Measurements from ENCODE around the gene LAMB3.

Gene LAMB3

DNA sequence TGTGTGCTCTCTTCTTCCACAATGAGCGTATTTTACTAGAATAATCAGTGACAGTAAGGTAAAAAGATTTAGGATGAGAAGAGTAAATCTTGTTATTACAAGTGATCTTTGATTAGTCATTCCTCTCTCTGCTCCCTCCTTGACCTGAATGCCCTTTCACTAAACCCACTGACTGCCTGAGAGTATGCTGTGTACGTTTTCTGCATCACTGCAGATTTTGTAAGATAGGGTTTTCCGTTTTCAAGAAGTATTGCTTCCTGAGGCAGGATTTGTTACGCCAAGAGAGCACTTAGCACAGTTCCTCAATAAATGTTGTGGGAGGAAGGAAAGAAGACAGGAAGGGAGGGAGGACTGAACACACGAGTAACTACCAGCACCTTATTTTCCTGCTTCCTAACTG, 7.7 kb upstream of the LAMB3 start:
- no peak for DNase-seq

DNA sequence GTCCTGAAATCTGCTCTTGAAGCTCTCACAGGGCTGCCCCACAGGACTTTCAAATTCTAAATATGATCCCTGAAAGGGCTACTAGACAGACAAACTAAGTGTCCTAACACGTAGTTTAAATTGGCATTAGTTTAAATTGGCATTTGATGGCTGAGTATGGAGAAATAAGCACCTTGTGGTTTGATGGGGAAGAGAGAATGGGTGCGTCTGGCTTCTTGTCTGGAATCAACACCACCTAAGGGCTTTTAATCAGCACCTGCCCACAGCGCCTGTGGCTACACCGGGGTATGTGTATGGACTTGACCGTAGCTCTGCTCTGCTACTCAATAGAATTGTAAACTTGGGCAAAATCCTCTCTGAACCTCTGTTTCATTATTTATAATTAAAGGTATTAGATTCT, 5.7 kb upstream of the LAMB3 start:
- DNase-seq: no peak

DNA sequence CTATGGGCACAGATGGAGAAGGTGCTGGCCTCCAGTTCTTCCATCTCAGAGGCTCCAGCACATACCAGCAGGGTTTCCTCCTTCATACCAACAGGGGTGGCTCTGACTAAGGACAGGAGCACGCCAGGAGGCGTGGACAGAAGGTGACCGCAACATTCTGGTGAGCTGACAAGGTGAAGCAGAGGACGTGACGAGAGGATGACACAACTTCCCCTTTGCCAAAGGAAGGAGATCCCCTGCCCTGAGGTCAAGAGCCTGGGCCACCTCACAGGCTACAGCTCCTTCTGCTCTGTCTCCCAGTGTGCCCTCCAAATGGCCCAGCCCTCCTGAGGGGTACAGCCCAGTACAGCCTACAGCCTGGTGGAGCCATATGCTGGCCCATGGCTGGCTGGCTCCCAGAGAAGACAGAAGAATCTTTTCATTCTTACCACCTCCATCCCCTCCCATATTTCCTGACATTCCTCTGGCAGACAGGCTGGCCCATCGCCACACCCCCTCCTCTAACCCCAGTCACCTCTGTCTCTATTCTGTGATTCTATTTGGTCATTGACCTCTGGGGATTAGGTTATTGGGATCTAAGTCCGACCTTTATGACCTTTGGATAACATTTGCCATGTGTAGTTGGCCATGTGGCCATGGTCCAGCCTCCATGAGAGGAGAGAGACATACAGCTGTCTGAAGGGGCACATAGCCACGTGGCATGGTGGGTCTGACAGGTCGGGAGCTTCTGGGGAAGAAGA, 5.1 kb upstream of the LAMB3 start:
- no peak for DNase-seq

DNA sequence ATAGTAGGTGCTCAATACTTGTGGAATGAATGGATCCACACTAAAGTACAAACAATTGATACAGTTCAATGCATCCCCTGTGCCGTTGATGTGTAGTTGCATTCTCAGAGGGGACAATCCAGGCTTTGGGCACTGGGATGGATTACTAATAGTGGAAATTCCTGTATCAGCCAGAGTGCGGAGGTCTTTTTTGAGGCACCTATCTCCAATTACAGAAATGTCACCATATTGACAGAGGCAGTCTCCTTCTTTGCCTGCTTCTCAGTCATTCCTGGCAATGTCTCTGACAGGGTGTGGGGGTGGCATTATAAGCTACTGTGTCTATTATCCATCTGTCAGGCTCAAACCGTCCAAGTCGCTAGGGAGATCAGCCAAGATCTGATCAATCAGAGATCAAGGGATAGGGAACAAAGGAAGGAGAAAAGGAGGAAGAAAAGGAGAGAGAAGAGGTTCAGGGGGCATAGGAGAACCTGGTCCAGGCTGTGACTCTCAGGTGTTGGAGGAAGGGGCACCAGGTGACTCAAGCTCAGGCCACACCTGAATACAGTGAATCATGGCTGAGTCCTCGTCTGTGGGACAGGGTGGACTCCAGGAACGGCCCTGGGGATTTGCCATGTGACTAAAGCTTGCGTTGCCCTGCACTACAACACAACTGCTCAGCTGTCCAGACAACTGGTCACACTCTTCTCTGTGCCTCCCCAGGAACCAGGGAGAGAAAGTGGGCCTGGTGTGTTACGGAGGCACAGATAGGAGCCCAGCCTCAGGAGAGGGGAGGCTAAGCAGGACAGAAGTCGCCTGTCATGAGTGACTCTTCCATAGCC, 3.4 kb upstream of the LAMB3 start:
- no peak for DNase-seq

DNA sequence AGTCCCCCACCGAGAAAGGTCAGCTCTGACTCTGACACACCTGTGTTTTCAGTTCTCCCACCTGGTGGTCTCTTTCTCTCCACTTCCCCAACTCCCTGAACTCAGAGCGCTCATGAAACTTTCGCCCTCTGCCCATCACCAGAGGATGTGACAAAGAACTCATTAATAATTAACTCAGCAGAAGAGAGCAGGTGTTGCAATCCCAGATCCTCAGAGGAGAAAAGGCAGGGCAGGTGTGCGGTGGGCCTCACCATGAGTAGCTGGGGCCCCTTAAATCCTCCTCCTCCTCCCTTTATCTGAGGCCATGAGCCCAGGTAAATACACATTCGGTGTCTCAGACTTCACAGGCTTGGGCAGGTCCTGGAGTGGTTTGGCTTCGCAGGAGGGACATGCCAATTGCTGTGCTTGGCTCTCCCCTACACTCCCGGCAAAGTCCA, 1.7 kb upstream of the LAMB3 start:
- DNase-seq: peak; percentile 37

DNA sequence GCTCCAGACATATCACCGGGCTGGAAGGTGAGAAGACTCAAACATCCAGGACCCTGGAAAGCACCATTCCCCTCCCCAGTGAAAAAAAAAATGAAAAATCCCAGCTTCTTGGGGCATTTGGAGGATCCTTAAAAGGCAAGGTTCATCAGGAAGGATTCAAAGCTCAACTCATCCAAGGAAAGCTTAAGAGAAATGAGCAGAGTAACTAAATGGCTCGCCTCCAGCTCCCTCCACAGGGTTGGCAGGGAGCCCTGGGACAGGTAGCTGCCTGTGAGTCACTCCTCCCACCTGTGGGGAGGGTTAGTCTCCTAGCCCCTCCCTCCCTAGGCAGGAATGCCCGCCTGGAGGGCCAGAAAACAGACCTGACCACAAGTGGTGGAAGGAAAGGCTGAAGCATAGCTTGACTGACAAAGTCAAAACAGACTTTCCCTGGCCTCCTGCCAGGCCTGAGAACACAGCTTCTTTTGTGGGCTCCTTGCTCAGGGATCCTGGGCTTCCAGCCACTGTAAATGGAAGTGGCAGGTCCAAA, 712 bp upstream of the LAMB3 start:
- DNase-seq: peak; percentile 75

DNA sequence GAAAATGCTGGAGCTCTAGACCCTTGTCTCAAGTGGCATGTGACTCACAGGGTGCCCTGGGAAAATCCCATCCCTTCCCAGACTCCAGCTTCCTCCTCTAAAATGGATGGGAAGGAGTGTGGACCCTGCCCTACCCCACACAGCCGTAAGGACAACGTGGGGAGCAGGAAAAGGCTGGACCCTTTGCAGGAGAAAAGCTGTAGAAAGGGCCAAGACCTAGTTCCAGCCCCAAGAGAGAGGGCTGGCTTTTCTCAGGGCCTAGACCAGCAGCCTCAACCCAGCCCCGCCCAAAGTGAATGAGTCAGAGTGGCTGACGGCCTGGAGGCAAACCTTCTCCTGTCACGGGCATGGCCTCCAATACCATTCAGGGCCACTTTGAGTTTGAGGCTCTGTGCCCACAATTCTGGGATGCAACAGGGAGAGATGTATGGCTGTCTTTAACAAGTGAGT, 1.1 kb downstream of the LAMB3 start:
- no peak for DNase-seq

DNA sequence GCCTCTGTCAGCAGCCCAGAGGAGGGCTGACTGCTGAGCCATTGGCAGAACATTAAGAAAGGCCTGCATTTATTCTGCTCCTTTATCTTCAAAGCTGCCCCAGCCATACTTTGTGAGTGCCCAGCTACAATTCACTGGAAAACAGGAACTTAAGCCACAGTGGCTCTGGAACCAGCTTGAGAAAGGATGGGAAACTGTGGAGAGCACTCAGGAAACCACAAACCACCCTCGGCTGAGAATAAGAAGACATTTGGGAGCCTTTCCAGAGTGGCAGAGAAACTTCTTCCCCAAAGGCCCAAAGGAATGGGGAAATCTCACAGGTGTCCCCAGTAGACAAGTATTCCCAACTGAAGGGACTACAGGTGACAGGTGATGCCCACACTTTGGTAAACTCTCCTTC, 1.8 kb downstream of the LAMB3 start:
- no peak for DNase-seq

DNA sequence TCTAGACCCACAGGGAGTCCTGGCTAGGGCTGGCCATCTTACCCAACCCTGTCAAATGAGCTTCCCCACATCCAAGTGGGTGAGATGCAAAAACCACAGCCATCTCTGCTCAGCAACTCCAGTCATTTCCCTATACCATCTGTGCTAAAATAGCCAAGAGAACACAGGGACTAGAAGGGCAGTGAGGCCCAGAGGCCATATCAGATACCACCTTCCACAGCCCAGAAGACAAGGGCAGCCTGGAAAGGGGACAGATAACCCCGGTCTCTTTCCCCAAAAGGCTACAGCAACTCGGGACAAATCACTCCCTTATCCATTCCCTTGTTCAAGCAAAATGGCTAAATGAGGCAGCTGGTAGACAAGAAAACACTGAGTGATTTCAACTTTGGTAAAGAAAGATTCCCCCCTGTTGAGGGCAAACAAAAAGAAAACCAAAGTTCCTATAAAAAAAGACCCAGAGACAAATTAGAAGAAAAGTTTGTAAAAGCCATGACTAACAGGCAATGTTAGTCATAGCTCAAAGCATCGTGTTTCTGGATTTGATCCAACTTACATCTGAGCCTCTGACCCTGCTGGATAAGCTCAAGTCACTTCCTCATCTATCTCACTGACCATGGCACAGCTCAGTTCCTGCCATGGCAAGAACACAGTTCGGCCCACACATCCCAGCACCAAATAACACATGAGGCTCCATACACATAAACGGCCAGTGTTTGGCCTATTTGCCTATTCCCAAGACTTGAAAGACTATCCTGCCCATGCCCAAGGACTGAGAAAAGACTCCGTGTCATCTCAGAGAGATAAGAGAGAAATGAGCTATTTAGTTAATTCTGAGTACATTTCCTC, 3.1 kb downstream of the LAMB3 start:
- DNase-seq: no peak

DNA sequence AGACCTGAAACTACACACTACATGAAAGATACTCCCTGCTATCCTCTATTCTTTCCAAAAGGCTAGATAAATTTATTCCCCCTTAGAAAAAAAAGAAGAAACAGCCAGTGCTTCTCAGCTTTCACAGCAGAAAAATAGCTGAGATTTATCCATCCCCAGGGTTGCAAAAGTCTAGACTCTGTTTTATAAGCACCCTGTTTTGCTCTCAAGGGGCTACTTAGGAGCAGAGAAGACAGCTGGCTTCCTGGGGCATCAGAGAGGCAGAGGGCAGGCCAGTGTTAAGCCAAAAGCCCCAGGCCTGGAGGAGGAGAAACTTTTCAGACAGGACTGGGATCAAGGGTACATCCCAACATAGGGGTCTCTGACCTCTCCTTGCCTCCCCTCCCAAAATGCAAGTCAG, 3.9 kb downstream of the LAMB3 start:
- DNase-seq: peak; percentile 55

DNA sequence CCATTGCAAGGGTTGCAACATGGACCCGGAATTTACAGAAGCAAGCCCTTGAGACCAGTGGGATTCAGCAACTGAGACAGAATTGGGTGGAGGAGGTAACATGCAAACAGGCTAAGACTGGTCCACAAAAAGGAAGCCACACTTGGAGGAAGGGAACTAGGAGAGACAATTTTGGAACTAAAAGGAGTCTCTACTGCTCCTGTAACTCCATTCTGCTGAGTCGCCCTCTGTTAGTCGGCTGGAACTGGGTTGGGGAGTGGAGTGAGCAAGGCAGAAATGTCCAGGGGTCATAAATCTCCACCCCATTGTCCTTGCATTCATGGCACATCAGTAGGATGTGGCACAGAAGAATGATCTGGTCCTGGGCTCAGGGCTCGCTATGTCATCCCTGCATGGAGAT, 5.1 kb downstream of the LAMB3 start:
- DNase-seq: no peak

DNA sequence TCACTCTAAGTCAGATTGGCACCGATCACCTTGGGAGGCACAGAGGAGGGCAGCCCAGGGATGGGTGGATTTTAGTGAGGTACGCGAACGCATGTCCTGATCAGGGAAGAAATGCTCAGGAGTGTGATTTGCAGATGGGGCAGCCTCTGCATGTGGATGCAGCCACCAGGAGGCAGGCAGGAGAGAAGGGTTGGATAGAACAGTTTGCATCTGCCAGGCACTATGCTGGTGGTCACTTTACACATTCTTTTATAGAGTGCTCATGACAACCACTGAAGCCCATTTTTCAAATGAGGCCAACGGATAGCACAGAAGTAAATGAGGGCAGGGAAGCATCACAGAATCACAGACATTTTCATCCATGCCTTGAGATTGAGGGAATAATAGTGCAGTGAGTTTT, 5.7 kb downstream of the LAMB3 start:
- no peak for DNase-seq

DNA sequence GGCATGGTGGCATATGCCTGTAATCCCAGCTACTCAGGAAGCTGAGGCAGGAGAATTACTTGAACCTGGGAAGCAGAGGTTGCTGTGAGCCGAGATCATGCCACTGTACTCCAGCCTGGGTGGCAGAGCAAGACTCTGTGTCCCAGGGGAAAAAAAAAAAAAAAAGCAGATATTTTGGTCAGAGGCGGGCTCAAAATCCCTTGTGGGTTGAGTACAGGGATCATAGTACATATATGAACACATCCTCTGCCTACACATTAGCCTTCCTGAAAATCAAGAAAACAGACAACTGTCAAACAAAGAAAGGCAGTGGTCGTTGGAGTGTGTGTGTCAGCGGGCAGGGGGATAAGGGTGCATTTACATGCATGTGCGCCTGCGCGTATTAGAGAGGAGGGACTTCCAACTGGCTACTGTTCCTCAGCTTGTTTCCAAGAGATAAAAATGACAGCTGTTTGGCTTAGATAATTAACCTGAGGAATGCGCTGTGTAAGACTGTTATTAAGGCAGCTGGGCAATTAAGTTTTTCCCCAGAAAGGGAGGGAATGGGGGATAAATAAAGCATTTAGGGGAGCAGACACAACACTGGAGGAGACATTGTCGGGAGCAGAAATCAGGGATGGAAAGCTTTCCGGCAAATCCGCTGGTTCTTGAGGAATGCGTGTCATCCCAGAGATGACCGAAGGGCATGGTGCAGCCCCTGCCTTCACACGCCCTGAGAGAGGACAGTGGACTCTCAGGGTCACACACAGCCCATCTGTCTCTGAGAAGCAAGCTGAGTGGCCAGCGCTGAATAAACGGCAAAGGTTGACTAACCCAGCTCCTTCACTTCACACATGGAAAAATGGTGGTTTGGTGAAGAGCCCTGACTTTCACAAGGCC, 6.4 kb downstream of the LAMB3 start:
- DNase-seq: peak; percentile 27

DNA sequence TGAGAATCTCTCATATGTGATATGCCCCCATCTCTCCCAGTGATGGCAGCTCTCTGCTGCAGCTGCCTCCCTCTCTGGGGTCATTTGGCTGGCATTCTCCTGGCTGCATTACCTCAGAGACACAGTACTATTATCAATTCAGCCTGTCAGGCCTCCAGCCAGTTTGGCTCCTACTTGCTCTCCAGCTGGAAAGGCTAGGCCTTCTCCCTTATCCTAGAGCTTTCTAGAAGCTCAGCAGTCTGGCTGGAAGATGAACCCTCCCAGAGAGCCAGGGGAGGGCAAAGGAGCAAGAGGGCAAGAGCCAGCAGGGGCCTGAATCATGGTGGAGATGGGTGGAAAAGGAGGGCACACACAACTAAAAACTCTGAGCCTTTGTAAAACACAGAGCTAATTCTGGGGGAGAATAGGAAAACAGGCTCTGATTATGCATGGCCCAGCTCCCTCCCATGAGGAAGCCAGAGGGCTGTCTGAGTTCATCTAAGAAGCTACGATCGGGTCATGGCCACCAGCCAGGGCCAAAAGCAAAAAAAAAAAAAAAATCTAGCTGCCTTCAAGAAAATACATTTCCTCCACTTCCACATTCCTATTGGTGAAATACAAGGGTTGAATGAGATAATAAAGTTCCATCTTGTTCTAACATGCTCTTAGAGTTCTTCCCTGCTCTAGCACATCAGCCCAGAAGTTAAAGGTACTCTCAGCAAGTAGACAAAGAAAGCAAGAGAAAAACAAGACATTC, 8.8 kb downstream of the LAMB3 start:
- DNase-seq: no peak

DNA sequence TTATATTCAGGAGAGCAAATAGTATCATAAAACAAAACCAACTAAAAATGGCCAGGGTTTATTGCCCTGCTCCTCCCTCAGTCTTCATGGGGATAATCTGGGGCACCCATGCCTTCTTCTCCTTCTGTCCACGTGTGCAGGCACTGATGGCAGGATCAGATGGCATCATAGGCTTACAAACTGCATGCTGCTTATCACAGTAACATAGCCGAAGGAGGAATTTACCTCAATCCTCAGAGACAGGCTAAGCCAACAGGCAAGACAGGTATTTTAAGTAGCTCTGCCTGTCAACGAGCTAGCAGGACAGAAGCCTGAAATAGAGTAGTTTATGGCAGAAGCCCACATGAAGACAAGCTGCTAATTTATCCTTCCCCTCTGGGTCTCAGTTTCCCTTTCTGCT, 9.4 kb downstream of the LAMB3 start:
- DNase-seq: no peak

DNA sequence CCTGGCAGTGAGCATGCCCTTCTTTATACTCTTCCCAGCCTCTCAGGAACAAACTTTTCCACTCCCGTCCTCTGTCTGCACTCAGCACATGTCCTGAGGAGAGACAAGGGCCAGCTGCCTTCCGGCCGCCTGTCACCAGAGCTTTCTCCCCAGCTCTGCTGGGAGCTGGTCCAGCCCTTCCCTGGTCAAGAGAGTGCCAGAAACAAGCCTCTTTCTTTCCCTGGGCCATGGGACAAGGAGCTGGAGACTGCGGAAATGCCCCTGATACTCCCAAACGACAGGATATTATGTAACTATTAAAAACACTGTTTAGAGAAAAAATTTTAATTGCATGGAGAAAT, 10.4 kb downstream of the LAMB3 start:
- DNase-seq: no peak

DNA sequence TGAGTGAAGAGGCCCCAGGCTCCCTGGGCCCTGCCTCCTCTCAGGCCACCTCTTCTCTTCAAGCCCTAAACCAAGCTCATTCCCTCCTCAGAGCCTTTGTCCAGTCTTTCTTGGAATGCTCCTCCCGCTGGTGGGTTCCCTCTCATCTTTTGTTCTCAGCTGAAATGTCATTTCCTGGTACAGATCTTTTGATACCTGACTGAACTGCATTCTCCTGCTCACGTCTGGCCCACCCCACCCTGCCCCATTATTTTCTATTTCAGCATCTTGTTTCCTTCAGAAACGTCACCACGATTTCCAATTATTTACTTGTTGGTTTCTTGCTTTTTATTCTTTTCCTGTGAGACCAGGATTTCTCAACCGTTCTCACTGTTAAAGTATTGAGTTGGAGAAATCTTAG, 16.4 kb downstream of the LAMB3 start:
- DNase-seq: no peak

DNA sequence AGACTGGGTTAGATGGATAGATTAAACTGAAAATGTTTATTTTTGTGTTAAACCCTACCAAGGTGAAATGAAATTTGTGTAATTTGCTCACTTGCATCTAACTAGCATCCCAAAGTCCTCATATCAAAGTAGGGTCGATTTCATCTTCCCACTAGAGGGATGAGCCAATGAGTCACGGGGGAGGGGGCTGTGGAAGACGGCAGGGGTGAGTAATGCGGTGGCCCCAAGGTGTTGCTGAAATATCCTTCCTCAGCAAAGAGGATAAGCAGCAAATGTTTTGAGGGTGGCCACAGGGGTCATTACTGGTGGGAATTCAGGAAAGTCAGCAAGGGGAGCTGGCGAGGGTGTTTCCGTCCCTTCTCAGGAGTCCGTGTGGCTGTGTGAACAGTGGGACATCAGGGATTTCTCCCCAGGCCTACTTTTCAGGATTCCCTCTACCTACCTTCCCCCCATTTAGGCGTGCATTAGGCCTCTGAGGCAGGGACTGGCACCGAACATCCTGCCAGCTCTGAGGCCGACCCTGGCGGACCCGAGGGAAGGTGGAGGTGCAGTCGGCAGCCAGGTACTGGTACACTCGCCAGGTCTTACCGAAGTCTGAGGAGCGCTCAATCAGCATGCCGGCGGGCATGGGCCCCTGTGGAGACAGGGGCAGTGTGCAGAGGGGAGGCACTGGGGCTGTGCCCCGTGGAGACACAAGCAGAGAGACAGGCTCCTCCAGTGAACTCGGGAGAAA, 18.1 kb downstream of the LAMB3 start:
- DNase-seq: no peak

DNA sequence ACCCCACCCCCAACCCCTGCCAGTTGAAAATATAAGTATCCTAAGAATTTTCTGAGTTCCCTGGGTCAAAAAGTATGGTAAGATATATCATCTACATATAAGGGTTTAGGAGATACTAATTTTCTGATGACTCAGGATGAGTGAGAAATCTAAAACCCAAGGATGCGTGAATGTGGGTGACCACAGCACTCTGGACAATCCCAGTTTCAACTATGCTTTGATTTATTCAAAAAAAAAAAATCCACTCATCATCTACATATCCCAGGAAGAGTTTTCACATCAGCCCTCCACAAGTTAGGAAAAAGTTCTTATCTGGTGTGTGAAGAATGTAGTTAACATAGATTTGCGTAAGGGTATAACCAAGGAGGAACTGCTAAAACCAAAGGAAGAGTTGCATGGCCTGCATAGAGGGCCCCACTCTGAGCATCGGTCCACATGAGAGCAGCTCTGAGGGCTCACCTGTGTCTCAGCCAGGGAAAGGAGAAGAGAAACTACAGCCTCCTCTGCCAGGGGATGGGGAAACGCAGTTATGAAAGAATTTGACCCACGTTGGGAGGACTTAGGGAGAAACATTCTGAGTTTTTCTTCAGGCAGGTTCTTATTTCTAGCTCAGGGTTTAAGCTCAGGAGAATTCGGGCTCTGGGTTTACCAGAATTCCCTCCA, 18.8 kb downstream of the LAMB3 start:
- no peak for DNase-seq

Measured in NCI-H2171 treated with DMSO at 0.1 percent for 48 hours (cell line).